Measurements from ENCODE around the gene DEPDC5.
"Not testable (repeated sequence)": the region's sequence is repeated elsewhere in the genome, so short reads cannot be mapped to it uniquely, and the experiment has no call there.

The DEPDC5 gene

GRCh38 chr22:31753634-31754501, at the start of gene DEPDC5:
Gene DEPDC5 (plus strand): TSS chr22:31754019. CDS start chr22:31754922, 903 bp downstream.
- peak; percentile 90 to 93 (median 93) for DNase-seq (ENCODE audit: low read depth in 2 of 3, low spot score in 1 of 3)

- no peak for DNase-seq (ENCODE audit: low read depth in 2 of 3, low spot score in 1 of 3)
Measured at GRCh38 chr22:31707519-31707918, 46.3 kb upstream of the DEPDC5 start.

- not testable (repeated sequence) for DNase-seq (ENCODE audit: low read depth in 2 of 3, low spot score in 1 of 3)
Measured at GRCh38 chr22:31711226-31711625, 42.6 kb upstream of the DEPDC5 start.

GRCh38 chr22:31715147-31715778, 38.6 kb upstream of the DEPDC5 start:
- no peak for DNase-seq (ENCODE audit: low read depth in 2 of 3, low spot score in 1 of 3)

- no peak for DNase-seq (ENCODE audit: low read depth in 2 of 3, low spot score in 1 of 3)
Measured at GRCh38 chr22:31719850-31720471, 33.9 kb upstream of the DEPDC5 start.

- no peak for DNase-seq (ENCODE audit: low read depth in 2 of 3, low spot score in 1 of 3)
Measured at GRCh38 chr22:31723723-31724122, 30.1 kb upstream of the DEPDC5 start.

GRCh38 chr22:31726692-31727091, 27.1 kb upstream of the DEPDC5 start:
- no peak for DNase-seq (ENCODE audit: low read depth in 2 of 3, low spot score in 1 of 3)

- DNase-seq (ENCODE audit: low read depth in 2 of 3, low spot score in 1 of 3), result no peak
Measured at GRCh38 chr22:31728857-31729256, 25.0 kb upstream of the DEPDC5 start.

GRCh38 chr22:31730344-31730711, 23.5 kb upstream of the DEPDC5 start:
- no peak for DNase-seq (ENCODE audit: low read depth in 2 of 3, low spot score in 1 of 3)

- DNase-seq (ENCODE audit: low read depth in 2 of 3, low spot score in 1 of 3), result no peak
Measured at GRCh38 chr22:31732089-31732829, 21.6 kb upstream of the DEPDC5 start.

- DNase-seq (ENCODE audit: low read depth in 2 of 3, low spot score in 1 of 3), result no peak
Measured at GRCh38 chr22:31733580-31734079, 20.2 kb upstream of the DEPDC5 start.

- DNase-seq (ENCODE audit: low read depth in 2 of 3, low spot score in 1 of 3), result no peak
Measured at GRCh38 chr22:31734512-31734911, 19.3 kb upstream of the DEPDC5 start.

GRCh38 chr22:31736458-31736857, 17.4 kb upstream of the DEPDC5 start:
- DNase-seq (ENCODE audit: low read depth in 2 of 3, low spot score in 1 of 3), result no peak

GRCh38 chr22:31737932-31738331, 15.9 kb upstream of the DEPDC5 start:
- no peak for DNase-seq (ENCODE audit: low read depth in 2 of 3, low spot score in 1 of 3)

- DNase-seq (ENCODE audit: low read depth in 2 of 3, low spot score in 1 of 3), result no peak
Measured at GRCh38 chr22:31738566-31738965, 15.3 kb upstream of the DEPDC5 start.

GRCh38 chr22:31739795-31740201, 14.0 kb upstream of the DEPDC5 start:
- DNase-seq (ENCODE audit: low read depth in 2 of 3, low spot score in 1 of 3), result no peak

GRCh38 chr22:31740314-31740713, 13.5 kb upstream of the DEPDC5 start:
- DNase-seq (ENCODE audit: low read depth in 2 of 3, low spot score in 1 of 3), result not testable (repeated sequence)

GRCh38 chr22:31742115-31742514, 11.7 kb upstream of the DEPDC5 start:
- no peak for DNase-seq (ENCODE audit: low read depth in 2 of 3, low spot score in 1 of 3)

GRCh38 chr22:31742682-31743081, 11.1 kb upstream of the DEPDC5 start:
- no peak for DNase-seq (ENCODE audit: low read depth in 2 of 3, low spot score in 1 of 3)

- DNase-seq (ENCODE audit: low read depth in 2 of 3, low spot score in 1 of 3), result no peak
Measured at GRCh38 chr22:31743871-31744270, 9.9 kb upstream of the DEPDC5 start.

- no peak for DNase-seq (ENCODE audit: low read depth in 2 of 3, low spot score in 1 of 3)
Measured at GRCh38 chr22:31747441-31747840, 6.4 kb upstream of the DEPDC5 start.

All from stimulated activated CD4-positive, alpha-beta T cell treated with anti-CD3 and anti-CD28 coated beads, Interleukin-12 subunit alpha, Interleukin-12 subunit beta, amount 100 ng/mL, for 48 hours (primary cell).